Fibroblast of villous mesenchyme (primary cell): ENCODE data around the gene BTC. TPM values are rescaled to one million over a fixed set of nuclear protein-coding genes. Genes with fewer than 3 reads are reported as not detected.
"Not testable (repeated sequence)": the region's sequence is repeated elsewhere in the genome, so short reads cannot be mapped to it uniquely, and the experiment has no call there.

Experiments used
- DNase-seq: peaks from one replicate; pipeline ENCODE4 v3.0.0-alpha.2; 2010; ENCODE audit warnings: low read depth
- H3K4me3 ChIP-seq: 2 replicates; pipeline ENCODE4 v1.5.1; 2011; ENCODE audit warnings: low read depth, mild to moderate bottlenecking, low read length
- total RNA-seq: library from RNA; depleted of rRNA; stranded (reverse); fragments of >200 nt; gene quantifications from 2 replicates; pipeline ENCODE4 v1.2.3, GENCODE V29; 2012
- TF ChIP-seq, protein P1 (sequence below): IDR thresholded peaks from 2 replicates; pipeline ENCODE4 v1.5.1; 2012; ENCODE audit warnings: low read depth, mild to moderate bottlenecking, low read length; ENCODE audit not compliant: insufficient read depth

The BTC gene
- total RNA-seq, 1 donor: 0.43 TPM

DNA sequence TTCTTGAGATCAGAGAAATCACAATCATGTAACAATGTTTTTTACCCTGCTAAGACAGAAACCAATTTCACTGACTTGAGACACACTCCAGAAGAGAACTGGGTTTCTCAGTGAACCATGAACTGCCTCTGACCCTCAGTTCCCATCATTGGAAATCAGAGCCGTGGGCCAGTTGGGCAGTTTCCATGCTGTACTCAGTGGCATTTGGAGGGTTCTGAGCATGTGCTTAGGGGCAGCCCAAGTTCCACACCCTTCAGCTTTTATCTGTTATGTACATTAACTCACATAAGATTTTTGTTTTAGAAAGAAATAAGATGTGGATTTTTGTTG, 77.9 kb downstream of the BTC start:
- no peak for DNase-seq
- TF ChIP-seq, protein P1, sequence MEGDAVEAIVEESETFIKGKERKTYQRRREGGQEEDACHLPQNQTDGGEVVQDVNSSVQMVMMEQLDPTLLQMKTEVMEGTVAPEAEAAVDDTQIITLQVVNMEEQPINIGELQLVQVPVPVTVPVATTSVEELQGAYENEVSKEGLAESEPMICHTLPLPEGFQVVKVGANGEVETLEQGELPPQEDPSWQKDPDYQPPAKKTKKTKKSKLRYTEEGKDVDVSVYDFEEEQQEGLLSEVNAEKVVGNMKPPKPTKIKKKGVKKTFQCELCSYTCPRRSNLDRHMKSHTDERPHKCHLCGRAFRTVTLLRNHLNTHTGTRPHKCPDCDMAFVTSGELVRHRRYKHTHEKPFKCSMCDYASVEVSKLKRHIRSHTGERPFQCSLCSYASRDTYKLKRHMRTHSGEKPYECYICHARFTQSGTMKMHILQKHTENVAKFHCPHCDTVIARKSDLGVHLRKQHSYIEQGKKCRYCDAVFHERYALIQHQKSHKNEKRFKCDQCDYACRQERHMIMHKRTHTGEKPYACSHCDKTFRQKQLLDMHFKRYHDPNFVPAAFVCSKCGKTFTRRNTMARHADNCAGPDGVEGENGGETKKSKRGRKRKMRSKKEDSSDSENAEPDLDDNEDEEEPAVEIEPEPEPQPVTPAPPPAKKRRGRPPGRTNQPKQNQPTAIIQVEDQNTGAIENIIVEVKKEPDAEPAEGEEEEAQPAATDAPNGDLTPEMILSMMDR: no peak
- H3K4me3 ChIP-seq: no peak overlapping the region

DNA sequence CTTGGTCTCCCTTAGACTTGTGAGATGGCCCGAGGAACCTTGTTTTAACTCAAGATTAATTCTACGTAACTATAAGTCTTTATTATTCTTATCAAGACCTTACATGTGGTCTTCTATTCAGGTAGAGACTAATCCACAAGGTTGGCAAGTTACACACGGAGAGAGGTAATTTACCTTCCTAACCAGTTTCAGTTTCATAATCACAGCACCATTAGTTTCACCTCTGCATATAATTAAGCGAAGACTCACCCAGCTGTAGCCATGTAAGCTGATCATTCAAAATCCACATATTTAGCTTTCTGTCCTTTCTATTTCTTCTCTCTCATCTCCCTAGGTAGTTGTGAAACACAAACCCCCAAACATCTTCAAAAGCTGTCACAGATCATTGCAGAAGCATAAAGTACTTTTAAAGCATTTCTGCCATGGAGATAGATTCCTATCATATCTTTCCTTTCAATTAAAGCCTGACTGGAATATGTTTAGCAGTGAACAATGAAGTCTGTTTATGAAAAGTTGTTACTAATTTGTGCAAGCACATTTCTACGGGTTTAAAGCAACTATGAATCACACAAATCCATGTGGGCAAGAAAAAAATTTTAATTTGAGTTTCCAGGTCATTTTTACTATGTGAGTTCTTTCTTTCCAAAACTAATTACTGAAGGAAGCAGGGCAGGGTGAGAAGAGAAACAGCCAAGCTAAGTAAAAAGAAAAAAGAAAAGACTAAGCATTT, 78.5 kb downstream of the BTC start:
- DNase-seq: no peak
- TF ChIP-seq, protein P1: no peak

DNA sequence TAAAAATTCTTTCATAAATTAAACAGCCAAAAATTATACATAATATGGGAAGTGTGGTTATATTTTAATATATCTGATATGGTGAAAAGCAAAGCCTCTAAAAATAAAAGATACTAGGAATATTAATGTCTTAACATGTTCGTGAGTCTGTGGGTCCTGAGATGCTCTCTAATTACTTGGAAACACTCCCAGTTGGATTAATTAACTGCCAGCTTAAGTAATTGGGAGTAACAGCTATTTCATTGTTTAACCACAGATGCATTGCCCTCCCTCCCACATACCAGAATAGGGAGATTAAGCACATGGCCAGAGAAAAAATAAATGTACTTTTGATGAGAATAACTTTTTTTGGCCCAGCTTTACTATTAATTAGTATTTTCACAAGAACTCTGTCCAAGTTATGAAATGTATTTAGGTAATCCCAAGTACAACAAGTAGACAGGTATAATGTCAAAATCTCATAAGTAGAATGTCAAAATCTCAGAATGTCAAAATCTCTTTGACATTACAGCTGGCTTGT, 79.7 kb downstream of the BTC start:
- DNase-seq: no peak
- TF ChIP-seq, protein P1: no peak
- no peak overlapping the region for H3K4me3 ChIP-seq

More for the DNA sequence above, 78.5 kb downstream of the BTC start:
- no peak overlapping the region for H3K4me3 ChIP-seq

DNA sequence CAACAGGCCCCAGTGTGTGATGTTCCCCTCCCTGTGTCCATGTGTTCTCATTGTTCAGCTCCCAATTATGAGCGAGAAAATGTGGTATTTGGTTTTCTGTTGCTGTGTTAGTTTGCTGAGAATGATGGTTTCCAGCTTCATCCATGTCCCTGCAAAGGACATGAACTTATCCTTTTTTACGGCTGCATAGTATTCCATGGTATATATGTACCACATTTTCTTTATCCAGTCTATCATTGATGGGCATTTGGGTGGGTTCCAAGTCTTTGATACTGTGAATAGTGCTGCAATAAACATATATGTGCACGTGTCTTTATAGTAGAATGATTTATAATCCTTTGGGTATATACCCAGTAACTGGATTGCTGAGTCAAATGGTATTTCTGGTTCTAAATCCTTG, 86.2 kb downstream of the BTC start:
- H3K4me3 ChIP-seq, DNase-seq: not testable (repeated sequence)

Other genes with a start within 250 kb of the BTC start
- 0.86 and 1.3 TPM in 2 replicates for gene PARM1, start 138.6 kb upstream of the BTC start, total RNA-seq